Measurements from ENCODE around the gene PPM1H. TPM values are rescaled to one million over a fixed set of nuclear protein-coding genes. Genes with fewer than 3 reads are reported as not detected.
A peak's percentile ranks its signal among the peaks of the same experiment; 100 is the strongest.

The PPM1H gene
- total and polyA plus RNA-seq, 10 of the 15 experiments (the other 5 are each of a cell fraction or from before 2014, with no cell fraction given), result 0.11 to 0.83 (median 0.49) TPM

GRCh38 chr12:62605981-62606380, 329.0 kb downstream of the PPM1H start:
- in situ Hi-C loops (cut with MboI) (no loop called here), intact Hi-C loops (cut with micrococcal nuclease; ENCODE audit: unreplicated experiment) (loop anchor here (10.0 kb wide), 1 partner anchor 699 kb away; no protein-coding TSS in a partner anchor)
- ATAC-seq (no peak), FAIRE-seq (no peak), DNase-seq (ENCODE audit: low read depth, low spot score) (no peak)
- H3K4me3 ChIP-seq, result peak overlapping the region; percentile 14; the same call in 1 of the 2 replicates
- TF ChIP-seq PBX3 (IDR thresholded peaks at IDR 0.05; ENCODE audit: insufficient replicate concordance, low read depth, low read length) (no peak), JUNB (IDR thresholded peaks at IDR 0.05) (no peak), SP1 (IDR thresholded peaks at IDR 0.05; ENCODE audit: low read depth, low read length) (no peak), NRF1 (conservative IDR thresholded peaks at IDR 0.05; ENCODE audit: low read depth, low read length) (no peak), RFX5 (IDR thresholded peaks at IDR 0.05; ENCODE audit: low read depth, low read length) (no peak), IRF4 (IDR thresholded peaks at IDR 0.05; ENCODE audit: low read depth, low read length) (no peak), IKZF1 (conservative IDR thresholded peaks at IDR 0.05) (no peak), EED (IDR thresholded peaks at IDR 0.05; ENCODE audit: low read depth) (no peak), HCFC1 (IDR thresholded peaks at IDR 0.05; ENCODE audit: low read length) (no peak), HDAC2 (IDR thresholded peaks at IDR 0.05) (no peak), SREBF1 (IDR thresholded peaks at IDR 0.05; ENCODE audit: low read length) (no peak), ZZZ3 (IDR thresholded peaks at IDR 0.05; ENCODE audit: control insufficient read depth, insufficient read length, low read depth) (no peak), NFXL1 (IDR thresholded peaks at IDR 0.05; ENCODE audit: borderline replicate concordance) (no peak)
- TF ChIP-seq, protein P1, sequence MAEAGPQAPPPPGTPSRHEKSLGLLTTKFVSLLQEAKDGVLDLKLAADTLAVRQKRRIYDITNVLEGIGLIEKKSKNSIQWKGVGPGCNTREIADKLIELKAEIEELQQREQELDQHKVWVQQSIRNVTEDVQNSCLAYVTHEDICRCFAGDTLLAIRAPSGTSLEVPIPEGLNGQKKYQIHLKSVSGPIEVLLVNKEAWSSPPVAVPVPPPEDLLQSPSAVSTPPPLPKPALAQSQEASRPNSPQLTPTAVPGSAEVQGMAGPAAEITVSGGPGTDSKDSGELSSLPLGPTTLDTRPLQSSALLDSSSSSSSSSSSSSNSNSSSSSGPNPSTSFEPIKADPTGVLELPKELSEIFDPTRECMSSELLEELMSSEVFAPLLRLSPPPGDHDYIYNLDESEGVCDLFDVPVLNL (IDR thresholded peaks at IDR 0.05; ENCODE audit: low read depth, low read length), result no peak
- TF ChIP-seq, protein P2, sequence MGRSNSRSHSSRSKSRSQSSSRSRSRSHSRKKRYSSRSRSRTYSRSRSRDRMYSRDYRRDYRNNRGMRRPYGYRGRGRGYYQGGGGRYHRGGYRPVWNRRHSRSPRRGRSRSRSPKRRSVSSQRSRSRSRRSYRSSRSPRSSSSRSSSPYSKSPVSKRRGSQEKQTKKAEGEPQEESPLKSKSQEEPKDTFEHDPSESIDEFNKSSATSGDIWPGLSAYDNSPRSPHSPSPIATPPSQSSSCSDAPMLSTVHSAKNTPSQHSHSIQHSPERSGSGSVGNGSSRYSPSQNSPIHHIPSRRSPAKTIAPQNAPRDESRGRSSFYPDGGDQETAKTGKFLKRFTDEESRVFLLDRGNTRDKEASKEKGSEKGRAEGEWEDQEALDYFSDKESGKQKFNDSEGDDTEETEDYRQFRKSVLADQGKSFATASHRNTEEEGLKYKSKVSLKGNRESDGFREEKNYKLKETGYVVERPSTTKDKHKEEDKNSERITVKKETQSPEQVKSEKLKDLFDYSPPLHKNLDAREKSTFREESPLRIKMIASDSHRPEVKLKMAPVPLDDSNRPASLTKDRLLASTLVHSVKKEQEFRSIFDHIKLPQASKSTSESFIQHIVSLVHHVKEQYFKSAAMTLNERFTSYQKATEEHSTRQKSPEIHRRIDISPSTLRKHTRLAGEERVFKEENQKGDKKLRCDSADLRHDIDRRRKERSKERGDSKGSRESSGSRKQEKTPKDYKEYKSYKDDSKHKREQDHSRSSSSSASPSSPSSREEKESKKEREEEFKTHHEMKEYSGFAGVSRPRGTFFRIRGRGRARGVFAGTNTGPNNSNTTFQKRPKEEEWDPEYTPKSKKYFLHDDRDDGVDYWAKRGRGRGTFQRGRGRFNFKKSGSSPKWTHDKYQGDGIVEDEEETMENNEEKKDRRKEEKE (IDR thresholded peaks at IDR 0.05), result no peak
- TF ChIP-seq, protein P3, sequence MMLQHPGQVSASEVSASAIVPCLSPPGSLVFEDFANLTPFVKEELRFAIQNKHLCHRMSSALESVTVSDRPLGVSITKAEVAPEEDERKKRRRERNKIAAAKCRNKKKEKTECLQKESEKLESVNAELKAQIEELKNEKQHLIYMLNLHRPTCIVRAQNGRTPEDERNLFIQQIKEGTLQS (IDR thresholded peaks at IDR 0.05; ENCODE audit: borderline replicate concordance, extremely low read depth, low read depth, low read length), result no peak
- 96% methylated on average over 2 of the region's 2 CpGs for WGBS (ENCODE audit: insufficient coverage, insufficient replicate concordance, low lambda C conversion rate, missing lambda C conversion rate)
- BruUV-seq (replicated peaks), result no TSS peak
- SMC1A ChIA-PET (ENCODE audit: uncharacterized antibody, unreplicated experiment), result interaction anchor here (0.6 to 3.0 kb wide), 29 partner anchors 9 to 207 kb away, joined by 3 to 20 read pairs (median 4); no protein-coding TSS in a partner anchor
- H3K9ac ChIP-seq (ENCODE audit: control insufficient read depth, insufficient read depth, low read length), result no peak overlapping the region
- POLR2A ChIA-PET, result interaction anchor here (0.6 to 1.5 kb wide), 6 partner anchors 14 to 188 kb away, joined by 3 to 8 read pairs (median 4); no protein-coding TSS in a partner anchor
- RAD21 ChIA-PET (ENCODE audit: unreplicated experiment), result interaction anchor here (0.8 to 2.3 kb wide), 17 partner anchors 9 to 338 kb away, joined by 3 to 17 read pairs (median 4); no protein-coding TSS in a partner anchor
- no peaks in the 10 kb centered on the region for H3K9me3 ChIP-seq (replicated peaks; ENCODE audit: control insufficient read depth, insufficient read depth, low read length)
- H3K79me2 ChIP-seq (ENCODE audit: control insufficient read depth, insufficient read depth, low read length), result peaks cover 36% of the 10 kb centered on the region
- H4K20me1 ChIP-seq (ENCODE audit: control insufficient read depth, insufficient read depth), result no peaks in the 10 kb centered on the region
- peaks cover 8% of the 10 kb centered on the region; the same call in 1 of the 2 replicates for H3K4me1 ChIP-seq (ENCODE audit: control insufficient read depth, insufficient read depth, low read length)
- CTCF ChIA-PET, result interaction anchor here (0.6 to 6.0 kb wide), 17 partner anchors 10 to 191 kb away, joined by 3 to 72 read pairs (median 4); no protein-coding TSS in a partner anchor
- H3K36me3 ChIP-seq (ENCODE audit: control insufficient read depth in 2 of 2, insufficient read depth in 2 of 2, low read length in 1 of 2), result no peaks in the 10 kb centered on the region; a peak in 1 of 4 replicates
- no peak overlapping the region for H3K27ac ChIP-seq (ENCODE audit: control insufficient read depth, insufficient read depth)
- H3K4me2 ChIP-seq (ENCODE audit: control insufficient read depth, insufficient read depth), result peak overlapping the region; percentile 83
- no peaks in the 10 kb centered on the region for H3K27me3 ChIP-seq (replicated peaks in 1 of 2; ENCODE audit: control insufficient read depth in 2 of 2, insufficient read depth in 2 of 2, low read length in 1 of 2)
- H2AFZ ChIP-seq (ENCODE audit: control insufficient read depth, low read depth, low read length), result no peak overlapping the region

Data from GM12878 (cell line).